Upper lobe of left lung (tissue), 6 donors: ENCODE data around the gene TPST2. TPM values are rescaled to one million over a fixed set of nuclear protein-coding genes. Genes with fewer than 3 reads are reported as not detected.

Source experiments
- ATAC-seq, 2 donors: fragments of 200-7000 bp; cut with Tn5 transposase; one replicate each; pipeline ENCODE4 v1.9.1; 2022; ENCODE audit warnings: mild to moderate bottlenecking in 2 of 2, moderate library complexity in 2 of 2; ENCODE audit not compliant: low FRiP score in 2 of 2
- DNase-seq, 2 donors: peaks; one replicate each; pipeline ENCODE4 v3.0.0-alpha.2; 2019 to 2020
- H3K27ac ChIP-seq, 4 donors: fragments of 200-600 bp; sonication (generic); one replicate each; pipeline ENCODE4 v1.5.1; 2016 to 2019
- H3K27me3 ChIP-seq, 4 donors: fragments of 200-600 bp; sonication (generic); one replicate each; pipeline ENCODE4 v1.5.1; 2017 to 2019
- H3K36me3 ChIP-seq, 4 donors: fragments of 200-600 bp; sonication (generic); one replicate each; pipeline ENCODE4 v1.5.1; 2016 to 2019
- H3K4me1 ChIP-seq, 4 donors: fragments of 200-600 bp; sonication (generic); one replicate each; pipeline ENCODE4 v1.5.1; 2018 to 2019
- H3K4me3 ChIP-seq, 4 donors: fragments of 200-600 bp; sonication (generic); one replicate each; pipeline ENCODE4 v1.5.1; 2017 to 2019; ENCODE audit warnings: mild to moderate bottlenecking in 2 of 4, moderate library complexity in 1 of 4
- H3K9me3 ChIP-seq, 4 donors: fragments of 200-600 bp; sonication (generic); one replicate each; pipeline ENCODE4 v1.5.1; 2018 to 2019
- CTCF ChIP-seq, 6 experiments: fragments of 450-650 bp in 4 of 6; fragments of 200-600 bp in 2 of 6; sonication (generic) in 2 of 6; IDR thresholded peaks; one replicate each; pipeline ENCODE4 v1.5.1; 2016 to 2019; ENCODE audit warnings: antibody characterized with exemption in 6 of 6
- EP300 ChIP-seq, 4 donors: sonication (generic); formaldehyde crosslinking; IDR thresholded peaks; one replicate each; pipeline ENCODE4 v1.5.1; 2017; ENCODE audit warnings: antibody characterized with exemption in 4 of 4, control low read depth in 2 of 4
- POLR2A ChIP-seq, 4 donors: fragments of 450-650 bp; IDR thresholded peaks; one replicate each; pipeline ENCODE4 v1.5.1; 2016 to 2017; ENCODE audit warnings: antibody characterized with exemption in 4 of 4, mild to moderate bottlenecking in 2 of 4
- POLR2AphosphoS5 ChIP-seq, 2 donors: sonication (generic); formaldehyde crosslinking; IDR thresholded peaks; one replicate each; pipeline ENCODE4 v1.5.1; 2017; ENCODE audit warnings: antibody characterized with exemption in 2 of 2
- WGBS, 2 donors: methylation state at CpG; one replicate each; pipeline ENCODE4 v1.1.5; 2017 to 2018; 5-methylcytosine and 5-hydroxymethylcytosine counted together
- total RNA-seq, 6 donors: library from RNA; depleted of rRNA in 4 of 6; stranded (reverse); fragments of >200 nt in 4 of 6; gene quantifications; one replicate each; pipeline versions ENCODE4 v1.1.0 to v1.2.1, GENCODE V29; 2016 to 2021
- donor health status: DM: no; HTN: no; CAD: no; lungs with moderate emphysema.
- donor health status: DM: no; HTN: yes; CAD: no; lungs with severe emphysema.

The TPST2 gene
- total RNA-seq, 6 donors from 2014 or later: 50.5 to 253 (median 95.8) TPM

- DNase-seq (no peak), ATAC-seq (no peak)
- H3K27me3 ChIP-seq: no peaks in the 10 kb centered on the region
- no peak overlapping the region for H3K4me3 ChIP-seq
- TF ChIP-seq POLR2A (IDR thresholded peaks at IDR 0.05) (no peak), EP300 (IDR thresholded peaks at IDR 0.05) (no peak), CTCF (IDR thresholded peaks at IDR 0.05) (no peak), POLR2AphosphoS5 (IDR thresholded peaks at IDR 0.05) (no peak)
- H3K4me1 ChIP-seq: peaks cover 11 to 55% (median 23%) of the 10 kb centered on the region in 4 donors
- peak overlapping the region in 2 of 4 donors; percentile 26 to 35 for H3K27ac ChIP-seq
- H3K9me3 ChIP-seq: no peaks in the 10 kb centered on the region
- H3K36me3 ChIP-seq: peaks cover 0 to 27% (median 18%) of the 10 kb centered on the region in 4 donors
- WGBS, 2 donors: 48 to 65% methylated on average over 2 of the region's 2 CpGs
Measured at GRCh38 chr22:26545385-26545784, 44.5 kb downstream of the TPST2 start.

GRCh38 chr22:26544489-26544888 lies 45.4 kb downstream of the TPST2 start:
- ATAC-seq (no peak), DNase-seq (no peak)
- no peaks in the 10 kb centered on the region for H3K9me3 ChIP-seq
- peaks cover 11 to 49% (median 18%) of the 10 kb centered on the region in 4 donors for H3K4me1 ChIP-seq
- 88 to 100% methylated on average over 1 of the region's 1 CpG for WGBS, 2 donors
- peak overlapping the region in 1 of 4 donors; percentile 35 for H3K27ac ChIP-seq
- TF ChIP-seq POLR2A (IDR thresholded peaks at IDR 0.05) (no peak), POLR2AphosphoS5 (IDR thresholded peaks at IDR 0.05) (no peak), EP300 (IDR thresholded peaks at IDR 0.05) (no peak)
- peaks cover 0 to 35% (median 27%) of the 10 kb centered on the region in 4 donors for H3K36me3 ChIP-seq
- no peaks in the 10 kb centered on the region for H3K27me3 ChIP-seq
- H3K4me3 ChIP-seq: no peak overlapping the region

GRCh38 chr22:26542831-26543230 lies 47.1 kb downstream of the TPST2 start:
- H3K9me3 ChIP-seq: no peaks in the 10 kb centered on the region
- H3K4me3 ChIP-seq: no peak overlapping the region
- DNase-seq (peak in 1 of 2 donors; percentile 30), ATAC-seq (peak; percentile 48 to 71)
- H3K27ac ChIP-seq: peak overlapping the region in 2 of 4 donors; percentile 29 to 37
- no peaks in the 10 kb centered on the region for H3K27me3 ChIP-seq
- TF ChIP-seq POLR2A (IDR thresholded peaks at IDR 0.05) (no peak), POLR2AphosphoS5 (IDR thresholded peaks at IDR 0.05) (no peak), CTCF (IDR thresholded peaks at IDR 0.05) (no peak), EP300 (IDR thresholded peaks at IDR 0.05) (no peak)
- peaks cover 0 to 48% (median 40%) of the 10 kb centered on the region in 4 donors for H3K36me3 ChIP-seq
- peaks cover 11 to 49% (median 18%) of the 10 kb centered on the region in 4 donors for H3K4me1 ChIP-seq
- WGBS, 2 donors: 42 to 54% methylated on average over 3 of the region's 3 CpGs

- WGBS, 2 donors: 92 to 94% methylated on average over 23 to 43 of the region's 47 CpGs
- TF ChIP-seq POLR2A (IDR thresholded peaks at IDR 0.05) (no peak), EP300 (IDR thresholded peaks at IDR 0.05) (no peak), POLR2AphosphoS5 (IDR thresholded peaks at IDR 0.05) (no peak), CTCF (IDR thresholded peaks at IDR 0.05) (no peak)
Measured at GRCh38 chr22:26541167-26541819, 48.6 kb downstream of the TPST2 start.

GRCh38 chr22:26540119-26540518 lies 49.8 kb downstream of the TPST2 start:
- ATAC-seq: no peak
- no peak for DNase-seq
- Histone ChIP-seq H3K27ac (no peak overlapping the region), H3K9me3 (no peaks in the 10 kb centered on the region), H3K36me3 (peaks cover 0 to 66% (median 54%) of the 10 kb centered on the region in 4 donors), H3K4me1 (peaks cover 0 to 27% (median 3%) of the 10 kb centered on the region in 4 donors), H3K27me3 (no peaks in the 10 kb centered on the region), H3K4me3 (no peak overlapping the region)
- WGBS, 2 donors: 95 to 97% methylated on average over 2 of the region's 2 CpGs
- TF ChIP-seq CTCF (IDR thresholded peaks at IDR 0.05): no peak
- TF ChIP-seq EP300 (IDR thresholded peaks at IDR 0.05): no peak
- no peak for TF ChIP-seq POLR2AphosphoS5 (IDR thresholded peaks at IDR 0.05)
- TF ChIP-seq POLR2A (IDR thresholded peaks at IDR 0.05): no peak

More at GRCh38 chr22:26541167-26541819, 48.6 kb downstream of the TPST2 start:
- Histone ChIP-seq H3K36me3 (peaks cover 0 to 61% (median 49%) of the 10 kb centered on the region in 4 donors), H3K4me1 (peaks cover 3 to 35% (median 8%) of the 10 kb centered on the region in 4 donors), H3K9me3 (no peaks in the 10 kb centered on the region), H3K27ac (no peak overlapping the region), H3K4me3 (no peak overlapping the region), H3K27me3 (no peaks in the 10 kb centered on the region)
- ATAC-seq (no peak), DNase-seq (peak in 1 of 2 donors; percentile 86)
